CD14-positive monocyte (primary cell): ENCODE data around the gene ULK4. TPM values are rescaled to one million over a fixed set of nuclear protein-coding genes. Genes with fewer than 3 reads are reported as not detected.

Experiments
- DNase-seq, 3 donors: peaks; one replicate each; pipeline ENCODE4 v3.0.0-alpha.2; 2011 to 2022
- H2AFZ ChIP-seq: 2 replicates; pipeline ENCODE4 v1.6.0; 2012; ENCODE audit warnings: mild to moderate bottlenecking, low read depth, low read length, inconsistent platforms; ENCODE audit not compliant: insufficient read depth, poor library complexity, severe bottlenecking
- H3K27ac ChIP-seq, 2 donors: 1 replicate in 1 of 2; 2 replicates in 1 of 2; pipeline ENCODE4 v1.5.1; 2012 to 2013; ENCODE audit warnings: low read length in 2 of 2, control low read depth in 1 of 2, inconsistent platforms in 1 of 2, low read depth in 1 of 2, mild to moderate bottlenecking in 1 of 2
- H3K27me3 ChIP-seq, 2 donors: one replicate each; pipeline versions ENCODE4 v1.6.0 to v1.6.1; 2011 to 2013; ENCODE audit warnings: low read length in 2 of 2; ENCODE audit not compliant: control insufficient read depth in 2 of 2, insufficient read depth in 2 of 2
- H3K36me3 ChIP-seq, 2 donors: replicated peaks in 1 of 2; 1 replicate in 1 of 2; 2 replicates in 1 of 2; pipeline versions ENCODE4 v1.5.1 to v1.6.1; 2012 to 2013; ENCODE audit warnings: low read length in 2 of 2, control low read depth in 1 of 2, inconsistent platforms in 1 of 2, mild to moderate bottlenecking in 1 of 2; ENCODE audit not compliant: insufficient read depth in 2 of 2, control insufficient read depth in 1 of 2
- H3K4me1 ChIP-seq, 2 donors: 1 replicate in 1 of 2; 2 replicates in 1 of 2; pipeline versions ENCODE4 v1.5.1 to v1.6.1; 2012 to 2013; ENCODE audit warnings: low read length in 2 of 2, control low read depth in 1 of 2, inconsistent platforms in 1 of 2, mild to moderate bottlenecking in 1 of 2, moderate library complexity in 1 of 2; ENCODE audit not compliant: insufficient read depth in 2 of 2, control insufficient read depth in 1 of 2
- H3K4me2 ChIP-seq: replicated peaks from 2 replicates; pipeline ENCODE3; 2012; ENCODE audit warnings: low read length, moderate library complexity, mild to moderate bottlenecking; ENCODE audit not compliant: poor library complexity, severe bottlenecking; ENCODE audit errors: extremely low read depth
- H3K4me3 ChIP-seq, 3 experiments: fragments of 200-600 bp in 1 of 3; sonication (generic) in 1 of 3; replicated peaks in 1 of 3; 1 replicate in 2 of 3; 2 replicates in 1 of 3; pipeline ENCODE4 v1.5.1; 2011 to 2013; ENCODE audit warnings: low read length in 3 of 3, mild to moderate bottlenecking in 3 of 3, control low read depth in 2 of 3, low read depth in 2 of 3, inconsistent platforms in 1 of 3, moderate library complexity in 1 of 3
- H3K79me2 ChIP-seq: 2 replicates; pipeline ENCODE4 v1.6.0; 2012; ENCODE audit warnings: mild to moderate bottlenecking, control low read depth, inconsistent platforms, low read length, moderate library complexity; ENCODE audit not compliant: insufficient read depth
- H3K9ac ChIP-seq: 2 replicates; pipeline ENCODE4 v1.6.0; 2017; ENCODE audit warnings: low read length, mild to moderate bottlenecking; ENCODE audit not compliant: insufficient read depth, poor library complexity, severe bottlenecking
- H3K9me3 ChIP-seq, 2 donors: replicated peaks in 1 of 2; 1 replicate in 1 of 2; 2 replicates in 1 of 2; pipeline versions ENCODE4 v1.5.1 to v1.6.1; 2012 to 2013; ENCODE audit warnings: low read length in 2 of 2, control low read depth in 1 of 2; ENCODE audit not compliant: control insufficient read depth in 1 of 2, insufficient read depth in 1 of 2
- H4K20me1 ChIP-seq: 2 replicates; pipeline ENCODE4 v1.6.0; 2012; ENCODE audit warnings: mild to moderate bottlenecking, low read length, control low read depth, moderate library complexity; ENCODE audit not compliant: insufficient read depth
- H3K27ac Mint-ChIP-seq, 7 donors: one replicate each; pipeline ENCODE4 v1.8.0; 2020; ENCODE audit warnings: mild to moderate bottlenecking in 7 of 7, mixed read lengths in 7 of 7, moderate library complexity in 6 of 7, inconsistent platforms in 2 of 7
- H3K27me3 Mint-ChIP-seq, 3 donors: one replicate each; pipeline ENCODE4 v1.8.0; 2021 to 2022; ENCODE audit warnings: low read depth in 3 of 3, mild to moderate bottlenecking in 3 of 3, mixed read lengths in 3 of 3, moderate library complexity in 3 of 3, inconsistent platforms in 1 of 3
- H3K36me3 Mint-ChIP-seq, 2 donors: one replicate each; pipeline ENCODE4 v1.8.0; 2020; ENCODE audit warnings: mixed read lengths in 2 of 2, inconsistent platforms in 1 of 2, mild to moderate bottlenecking in 1 of 2
- H3K4me1 Mint-ChIP-seq: one replicate; pipeline ENCODE4 v1.8.0; 2020; ENCODE audit warnings: mild to moderate bottlenecking, mixed read lengths
- H3K4me3 Mint-ChIP-seq, 2 donors: one replicate each; pipeline ENCODE4 v1.8.0; 2020; ENCODE audit warnings: mild to moderate bottlenecking in 2 of 2, mixed read lengths in 2 of 2, moderate library complexity in 1 of 2
- H3K9me3 Mint-ChIP-seq, 7 donors: one replicate each; pipeline ENCODE4 v1.8.0; 2020 to 2022; ENCODE audit warnings: mixed read lengths in 7 of 7, mild to moderate bottlenecking in 6 of 7, moderate library complexity in 6 of 7, inconsistent platforms in 2 of 7
- WGBS: methylation state at CpG from one replicate; pipeline ENCODE4 v1.1.5; 2013; ENCODE audit warnings: missing lambda C conversion rate; ENCODE audit not compliant: insufficient coverage; 5-methylcytosine and 5-hydroxymethylcytosine counted together
- intact Hi-C, 2 donors: fragments of 100-400 bp; cut with micrococcal nuclease; formaldehyde crosslinking; loops; one replicate each; pipeline versions ENCODE4 v1.15.0 to v1.15.1; 2023
- polyA plus RNA-seq, 3 donors: library from polyadenylated mRNA; depleted of rRNA in 1 of 3; unstranded in 2 of 3; stranded (reverse) in 1 of 3; fragments of 300-500 nt in 2 of 3; fragments of >200 nt in 1 of 3; fragmentation: Illumina TruSeq in 2 of 3; gene quantifications; 1 replicate in 2 of 3; 2 replicates in 1 of 3; pipeline ENCODE4 v1.2.3, GENCODE V29; 2012 to 2021
- TF ChIP-seq, protein P1 (sequence below): fragments of 200-600 bp; IDR thresholded peaks from one replicate; pipeline ENCODE4 v1.8.0; 2022; ENCODE audit warnings: antibody characterized with exemption, mild to moderate bottlenecking

ULK4 gene
- polyA plus RNA-seq, 3 donors, result 6.7 to 14.0 (median 11.8) TPM

DNA sequence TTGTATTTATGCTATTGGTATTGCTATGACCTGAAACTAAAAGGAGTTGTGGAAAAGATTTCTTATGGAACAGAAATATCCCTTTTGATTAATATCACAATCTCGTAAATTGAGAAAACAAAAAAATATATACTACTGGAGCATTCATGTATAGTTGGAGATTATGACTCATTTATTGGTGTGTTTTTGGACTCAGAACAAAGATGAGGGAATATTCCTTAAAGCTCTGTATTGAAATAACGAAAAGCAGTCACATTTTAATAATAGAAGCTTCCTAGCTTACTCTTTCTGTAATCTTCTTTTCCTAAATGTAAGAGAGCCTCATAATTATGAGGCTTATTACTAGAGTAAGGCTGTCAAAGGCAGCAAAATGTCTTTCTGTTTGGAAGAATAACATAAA is 748.3 kb downstream of the ULK4 start:
- TF ChIP-seq, protein P1, sequence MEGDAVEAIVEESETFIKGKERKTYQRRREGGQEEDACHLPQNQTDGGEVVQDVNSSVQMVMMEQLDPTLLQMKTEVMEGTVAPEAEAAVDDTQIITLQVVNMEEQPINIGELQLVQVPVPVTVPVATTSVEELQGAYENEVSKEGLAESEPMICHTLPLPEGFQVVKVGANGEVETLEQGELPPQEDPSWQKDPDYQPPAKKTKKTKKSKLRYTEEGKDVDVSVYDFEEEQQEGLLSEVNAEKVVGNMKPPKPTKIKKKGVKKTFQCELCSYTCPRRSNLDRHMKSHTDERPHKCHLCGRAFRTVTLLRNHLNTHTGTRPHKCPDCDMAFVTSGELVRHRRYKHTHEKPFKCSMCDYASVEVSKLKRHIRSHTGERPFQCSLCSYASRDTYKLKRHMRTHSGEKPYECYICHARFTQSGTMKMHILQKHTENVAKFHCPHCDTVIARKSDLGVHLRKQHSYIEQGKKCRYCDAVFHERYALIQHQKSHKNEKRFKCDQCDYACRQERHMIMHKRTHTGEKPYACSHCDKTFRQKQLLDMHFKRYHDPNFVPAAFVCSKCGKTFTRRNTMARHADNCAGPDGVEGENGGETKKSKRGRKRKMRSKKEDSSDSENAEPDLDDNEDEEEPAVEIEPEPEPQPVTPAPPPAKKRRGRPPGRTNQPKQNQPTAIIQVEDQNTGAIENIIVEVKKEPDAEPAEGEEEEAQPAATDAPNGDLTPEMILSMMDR, result no peak
- Histone ChIP-seq H2AFZ (no peak overlapping the region), H3K4me3 (no peak overlapping the region), H4K20me1 (peaks cover 100% of the 10 kb centered on the region), H3K9me3 (no peaks in the 10 kb centered on the region), H3K27ac (no peak overlapping the region), H3K4me1 (peaks cover 4% of the 10 kb centered on the region in 2 donors), H3K36me3 (no peaks in the 10 kb centered on the region), H3K27me3 (no peaks in the 10 kb centered on the region), H3K79me2 (peaks cover 100% of the 10 kb centered on the region), H3K4me2 (no peak overlapping the region), H3K9ac (no peak overlapping the region)
- H3K27me3 Mint-ChIP-seq, result peaks cover 0 to 1% (median 0%) of the 10 kb centered on the region in 3 donors
- peaks cover 0 to 3% (median 0%) of the 10 kb centered on the region in 7 donors for H3K9me3 Mint-ChIP-seq
- peaks cover 8 to 25% of the 10 kb centered on the region in 2 donors for H3K36me3 Mint-ChIP-seq
- no peak for DNase-seq
- peaks cover 54% of the 10 kb centered on the region for H3K4me1 Mint-ChIP-seq
- intact Hi-C loops, result no loop called here
- no CpG with 5 or more reads among the region's 2 CpGs for WGBS
- H3K27ac Mint-ChIP-seq, result peak overlapping the region in 2 of 7 donors; percentile 8 to 19
- H3K4me3 Mint-ChIP-seq, result no peak overlapping the region

DNA sequence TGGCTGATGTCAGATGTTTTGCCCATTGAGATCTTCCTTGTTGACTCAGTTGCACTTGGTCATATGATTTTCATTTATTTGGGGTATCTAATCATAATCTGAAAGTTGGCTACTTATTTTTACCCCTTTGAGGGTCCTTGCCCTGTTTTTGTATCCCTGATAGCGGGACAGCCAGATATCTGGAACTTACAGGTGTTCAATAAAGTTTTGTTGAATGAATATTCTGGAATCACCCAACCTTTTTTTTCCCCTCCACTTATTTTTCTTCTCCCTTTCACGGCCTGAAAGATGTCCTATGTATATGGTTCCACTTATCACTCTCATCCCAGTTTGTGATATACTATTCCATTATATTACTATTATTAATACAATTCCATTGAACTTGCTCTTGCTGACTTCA is 749.8 kb downstream of the ULK4 start:
- no peaks in the 10 kb centered on the region for H3K27me3 ChIP-seq
- no peak overlapping the region for H3K4me2 ChIP-seq
- peaks cover 63% of the 10 kb centered on the region for H3K4me1 Mint-ChIP-seq
- WGBS, result no CpG with 5 or more reads among the region's 2 CpGs
- TF ChIP-seq, protein P1, result no peak
- no peaks in the 10 kb centered on the region for H3K36me3 ChIP-seq
- H3K4me3 Mint-ChIP-seq, result no peak overlapping the region
- H4K20me1 ChIP-seq, result peaks cover 100% of the 10 kb centered on the region
- no peak overlapping the region for H3K27ac Mint-ChIP-seq
- peaks cover 0 to 4% (median 0%) of the 10 kb centered on the region in 7 donors for H3K9me3 Mint-ChIP-seq
- no peaks in the 10 kb centered on the region for H3K9me3 ChIP-seq
- no peak overlapping the region for H3K9ac ChIP-seq
- peaks cover 10 to 13% of the 10 kb centered on the region in 2 donors for H3K4me1 ChIP-seq
- H3K79me2 ChIP-seq, result peaks cover 100% of the 10 kb centered on the region
- H3K4me3 ChIP-seq, result no peak overlapping the region
- peak overlapping the region in 1 of 2 donors; percentile 23 for H3K27ac ChIP-seq
- H3K27me3 Mint-ChIP-seq, result no peaks in the 10 kb centered on the region
- H3K36me3 Mint-ChIP-seq, result peaks cover 13 to 34% of the 10 kb centered on the region in 2 donors
- intact Hi-C loops, result no loop called here
- no peak overlapping the region for H2AFZ ChIP-seq
- DNase-seq, result no peak
